ENCODE measurements around the gene AUP1. TPM values are rescaled to one million over a fixed set of nuclear protein-coding genes. Genes with fewer than 3 reads are reported as not detected.

AUP1 gene
- total RNA-seq, 1 experiment from 2014 or later, result 154 TPM

GRCh38 chr2:74537140-74537539, 7.6 kb upstream of the AUP1 start:
- no peaks in the 10 kb centered on the region for H3K36me3 ChIP-seq (ENCODE audit: control insufficient read depth, insufficient read depth, low read length)
- Mint-ChIP-seq H3K36me3 (ENCODE audit: insufficient read depth, unreplicated experiment) (no peaks in the 10 kb centered on the region), H3K27ac (ENCODE audit: unreplicated experiment) (no peak overlapping the region), H3K27me3 (ENCODE audit: insufficient read depth, unreplicated experiment) (no peaks in the 10 kb centered on the region), H3K4me3 (ENCODE audit: unreplicated experiment) (no peak overlapping the region), H3K9me3 (ENCODE audit: unreplicated experiment) (no peaks in the 10 kb centered on the region), H3K4me1 (ENCODE audit: low read depth, unreplicated experiment) (no peaks in the 10 kb centered on the region)
- POLR2A ChIA-PET, result no interaction called here
- no peak for TF ChIP-seq CTCF (IDR thresholded peaks at IDR 0.05; ENCODE audit: insufficient read depth in 1 of 2, low read depth in 1 of 2, low read length in 1 of 2, severe bottlenecking in 1 of 2, unreplicated experiment in 1 of 2)
- H3K9me3 ChIP-seq, result no peaks in the 10 kb centered on the region
- DNase-seq, result no peak
- no TSS peak for BruUV-seq (replicated peaks)
- H3K4me1 ChIP-seq, result no peaks in the 10 kb centered on the region; the same call in 1 of the 2 replicates
- intact Hi-C loops (cut with micrococcal nuclease; ENCODE audit: unreplicated experiment), result no loop called here
- no peaks in the 10 kb centered on the region for H3K27me3 ChIP-seq (replicated peaks; ENCODE audit: control insufficient read depth, insufficient read depth, low read length)
- CTCF ChIA-PET, result no interaction called here
- no peak overlapping the region for H3K4me3 ChIP-seq (ENCODE audit: low read depth, low read length)

GRCh38 chr2:74536166-74536950, 6.9 kb upstream of the AUP1 start:
- ChIA-PET CTCF (no interaction called here), POLR2A (no interaction called here)
- H3K9me3 ChIP-seq, result no peaks in the 10 kb centered on the region
- intact Hi-C loops (cut with micrococcal nuclease; ENCODE audit: unreplicated experiment), result no loop called here
- H3K4me1 ChIP-seq, result no peaks in the 10 kb centered on the region; the same call in 1 of the 2 replicates
- no peak for TF ChIP-seq CTCF (IDR thresholded peaks at IDR 0.05; ENCODE audit: insufficient read depth in 1 of 2, low read depth in 1 of 2, low read length in 1 of 2, severe bottlenecking in 1 of 2, unreplicated experiment in 1 of 2)
- H3K27me3 ChIP-seq (replicated peaks; ENCODE audit: control insufficient read depth, insufficient read depth, low read length), result no peaks in the 10 kb centered on the region
- H3K4me3 ChIP-seq (ENCODE audit: low read depth, low read length), result no peak overlapping the region
- H3K36me3 Mint-ChIP-seq (ENCODE audit: insufficient read depth, unreplicated experiment), result peaks cover 4% of the 10 kb centered on the region
- H3K4me3 Mint-ChIP-seq (ENCODE audit: unreplicated experiment), result no peak overlapping the region
- no peak for DNase-seq
- H3K27ac Mint-ChIP-seq (ENCODE audit: unreplicated experiment), result no peak overlapping the region
- no peaks in the 10 kb centered on the region for H3K36me3 ChIP-seq (ENCODE audit: control insufficient read depth, insufficient read depth, low read length)
- BruUV-seq (replicated peaks), result no TSS peak
- H3K27me3 Mint-ChIP-seq (ENCODE audit: insufficient read depth, unreplicated experiment), result no peaks in the 10 kb centered on the region
- no peaks in the 10 kb centered on the region for H3K9me3 Mint-ChIP-seq (ENCODE audit: unreplicated experiment)
- peaks cover 3% of the 10 kb centered on the region for H3K4me1 Mint-ChIP-seq (ENCODE audit: low read depth, unreplicated experiment)

- Histone ChIP-seq H3K4me1 (no peaks in the 10 kb centered on the region; the same call in 1 of the 2 replicates), H3K36me3 (ENCODE audit: control insufficient read depth, insufficient read depth, low read length) (no peaks in the 10 kb centered on the region), H3K9me3 (no peaks in the 10 kb centered on the region), H3K27me3 (replicated peaks; ENCODE audit: control insufficient read depth, insufficient read depth, low read length) (no peaks in the 10 kb centered on the region), H3K4me3 (ENCODE audit: low read depth, low read length) (no peak overlapping the region)
- BruUV-seq (replicated peaks), result no TSS peak
- Mint-ChIP-seq H3K27ac (ENCODE audit: unreplicated experiment) (no peak overlapping the region), H3K4me1 (ENCODE audit: low read depth, unreplicated experiment) (peaks cover 11% of the 10 kb centered on the region), H3K4me3 (ENCODE audit: unreplicated experiment) (no peak overlapping the region), H3K9me3 (ENCODE audit: unreplicated experiment) (no peaks in the 10 kb centered on the region), H3K27me3 (ENCODE audit: insufficient read depth, unreplicated experiment) (no peaks in the 10 kb centered on the region), H3K36me3 (ENCODE audit: insufficient read depth, unreplicated experiment) (peaks cover 6% of the 10 kb centered on the region)
- ChIA-PET CTCF (no interaction called here), POLR2A (no interaction called here)
- no peak for DNase-seq
- intact Hi-C loops (cut with micrococcal nuclease; ENCODE audit: unreplicated experiment), result no loop called here
- TF ChIP-seq CTCF (IDR thresholded peaks at IDR 0.05; ENCODE audit: insufficient read depth in 1 of 2, low read depth in 1 of 2, low read length in 1 of 2, severe bottlenecking in 1 of 2, unreplicated experiment in 1 of 2), result no peak
These were observed 6.0 kb upstream of the AUP1 start for GRCh38 chr2:74535440-74535965.
